HFFc6 (cell line): Measurements from ENCODE around the gene CRTC3. TPM values are rescaled to one million over a fixed set of nuclear protein-coding genes. Genes with fewer than 3 reads are reported as not detected.
"Not testable (repeated sequence)": the region's sequence is repeated elsewhere in the genome, so short reads cannot be mapped to it uniquely, and the experiment has no call there.

Experiments
- DNase-seq: peaks from one replicate; pipeline ENCODE4 v3.0.0-alpha.2; 2018
- H3K27ac Mint-ChIP-seq: 2 replicates; pipeline ENCODE4 v1.8.0; 2020; ENCODE audit warnings: mild to moderate bottlenecking, mixed read lengths
- H3K27me3 Mint-ChIP-seq: 2 replicates; pipeline ENCODE4 v1.8.0; 2021; ENCODE audit warnings: mild to moderate bottlenecking, moderate library complexity, mixed read lengths; ENCODE audit not compliant: insufficient read depth
- H3K36me3 Mint-ChIP-seq: 2 replicates; pipeline ENCODE4 v1.8.0; 2021; ENCODE audit warnings: low read depth, mixed read lengths
- H3K4me1 Mint-ChIP-seq: 2 replicates; pipeline ENCODE4 v1.8.0; 2020; ENCODE audit warnings: low read depth, mixed read lengths
- H3K4me3 Mint-ChIP-seq: 2 replicates; pipeline ENCODE4 v1.8.0; 2020; ENCODE audit warnings: mild to moderate bottlenecking, moderate library complexity, mixed read lengths
- H3K9me3 Mint-ChIP-seq: 2 replicates; pipeline ENCODE4 v1.8.0; 2020; ENCODE audit warnings: mild to moderate bottlenecking, mixed read lengths
- CTCF ChIP-seq: fragments of 200-600 bp; sonication (generic); IDR thresholded peaks from 2 replicates; pipeline ENCODE4 v1.5.0; 2021; ENCODE audit warnings: antibody characterized with exemption, mild to moderate bottlenecking
- total RNA-seq, 6 experiments: library from RNA; stranded (reverse); fragmentation: NEBNext Ultra II Directional; extraction: Animal tissue kit (Norgen Biotek cat#: 25700); gene quantifications; 2 replicates in 1 of 6; 3 replicates in 5 of 6; pipeline ENCODE4 v1.2.3, GENCODE V29; 2021

CRTC3 gene
- total RNA-seq, 6 experiments from 2014 or later = 21.5 to 24.3 (median 23.5) TPM

GRCh38 chr15:90683371-90683770, 153.6 kb downstream of the CRTC3 start:
- DNase-seq = no peak
- TF ChIP-seq CTCF = no peak
- Mint-ChIP-seq H3K9me3 (no peaks in the 10 kb centered on the region), H3K36me3 (peaks cover 5% of the 10 kb centered on the region; the same call in 1 of the 2 replicates), H3K4me3 (no peak overlapping the region), H3K4me1 (peaks cover 49% of the 10 kb centered on the region), H3K27ac (no peak overlapping the region), H3K27me3 (peaks cover under 1% of the 10 kb centered on the region)

- Mint-ChIP-seq H3K27ac (no peak overlapping the region), H3K4me3 (no peak overlapping the region)
Measured at GRCh38 chr15:90683876-90684275, 154.2 kb downstream of the CRTC3 start.

GRCh38 chr15:90684281-90684680, 154.6 kb downstream of the CRTC3 start:
- Mint-ChIP-seq H3K4me3 (no peak overlapping the region), H3K9me3 (no peaks in the 10 kb centered on the region), H3K4me1 (peaks cover 43% of the 10 kb centered on the region), H3K36me3 (peaks cover 5% of the 10 kb centered on the region; the same call in 1 of the 2 replicates), H3K27ac (no peak overlapping the region), H3K27me3 (no peaks in the 10 kb centered on the region; the same call in none of the 2 replicates)
- no peak for TF ChIP-seq CTCF
- DNase-seq = no peak

More at GRCh38 chr15:90683876-90684275, 154.2 kb downstream of the CRTC3 start:
- H3K4me1 Mint-ChIP-seq = peaks cover 47% of the 10 kb centered on the region
- no peaks in the 10 kb centered on the region for H3K9me3 Mint-ChIP-seq
- no peak for TF ChIP-seq CTCF
- H3K36me3 Mint-ChIP-seq = peaks cover 5% of the 10 kb centered on the region; the same call in 1 of the 2 replicates
- H3K27me3 Mint-ChIP-seq = no peaks in the 10 kb centered on the region; the same call in none of the 2 replicates
- no peak for DNase-seq

GRCh38 chr15:90685591-90686434, 156.1 kb downstream of the CRTC3 start:
- DNase-seq = no peak
- no peak overlapping the region for H3K4me3 Mint-ChIP-seq
- H3K27ac Mint-ChIP-seq = no peak overlapping the region
- H3K9me3 Mint-ChIP-seq = no peaks in the 10 kb centered on the region
- no peaks in the 10 kb centered on the region; the same call in 1 of the 2 replicates for H3K27me3 Mint-ChIP-seq
- peaks cover 5% of the 10 kb centered on the region; the same call in 1 of the 2 replicates for H3K36me3 Mint-ChIP-seq
- no peak for TF ChIP-seq CTCF
- H3K4me1 Mint-ChIP-seq = peaks cover 29% of the 10 kb centered on the region

- Mint-ChIP-seq H3K4me1 (peaks cover 24% of the 10 kb centered on the region), H3K27ac (no peak overlapping the region), H3K27me3 (no peaks in the 10 kb centered on the region; the same call in 1 of the 2 replicates), H3K36me3 (peaks cover 1% of the 10 kb centered on the region; the same call in 1 of the 2 replicates), H3K4me3 (no peak overlapping the region), H3K9me3 (no peaks in the 10 kb centered on the region)
- no peak for DNase-seq
- TF ChIP-seq CTCF = no peak
Measured at GRCh38 chr15:90686435-90687218, 156.9 kb downstream of the CRTC3 start.

- H3K4me3 Mint-ChIP-seq, H3K9me3 Mint-ChIP-seq, H3K27me3 Mint-ChIP-seq, DNase-seq, H3K27ac Mint-ChIP-seq, H3K36me3 Mint-ChIP-seq: not testable (repeated sequence)
- peaks cover 13% of the 10 kb centered on the region for H3K4me1 Mint-ChIP-seq
Measured at GRCh38 chr15:90689326-90689961, 159.7 kb downstream of the CRTC3 start.
